GM19193 (cell line): Measurements from ENCODE around the gene FAM76B.

Experiments
- POLR2A ChIP-seq: IDR thresholded peaks from 4 replicates; pipeline ENCODE4 v1.6.1; 2011; ENCODE audit not compliant: insufficient read depth, insufficient read length; ENCODE audit errors: extremely low read depth

The FAM76B gene

DNA sequence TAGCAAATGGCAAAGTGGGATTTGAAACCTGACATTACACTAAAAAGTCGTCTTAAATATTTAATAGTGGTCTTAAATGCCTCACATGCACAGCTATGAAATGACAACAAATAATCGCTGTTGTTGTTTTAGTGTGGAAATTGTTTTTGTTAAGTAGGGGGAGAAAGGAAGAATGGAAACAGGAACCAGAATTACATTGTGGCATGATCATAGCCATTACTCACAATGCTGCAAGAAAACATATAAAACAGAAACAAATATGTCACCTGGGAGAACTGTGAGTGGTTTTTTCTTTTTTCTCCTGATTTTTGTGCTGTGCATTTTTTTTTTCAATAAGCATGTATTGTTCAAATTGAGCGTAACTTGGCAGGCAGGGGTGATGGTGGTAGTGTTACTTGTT, 22.9 kb downstream of the FAM76B start:
- TF ChIP-seq POLR2A: no peak

DNA sequence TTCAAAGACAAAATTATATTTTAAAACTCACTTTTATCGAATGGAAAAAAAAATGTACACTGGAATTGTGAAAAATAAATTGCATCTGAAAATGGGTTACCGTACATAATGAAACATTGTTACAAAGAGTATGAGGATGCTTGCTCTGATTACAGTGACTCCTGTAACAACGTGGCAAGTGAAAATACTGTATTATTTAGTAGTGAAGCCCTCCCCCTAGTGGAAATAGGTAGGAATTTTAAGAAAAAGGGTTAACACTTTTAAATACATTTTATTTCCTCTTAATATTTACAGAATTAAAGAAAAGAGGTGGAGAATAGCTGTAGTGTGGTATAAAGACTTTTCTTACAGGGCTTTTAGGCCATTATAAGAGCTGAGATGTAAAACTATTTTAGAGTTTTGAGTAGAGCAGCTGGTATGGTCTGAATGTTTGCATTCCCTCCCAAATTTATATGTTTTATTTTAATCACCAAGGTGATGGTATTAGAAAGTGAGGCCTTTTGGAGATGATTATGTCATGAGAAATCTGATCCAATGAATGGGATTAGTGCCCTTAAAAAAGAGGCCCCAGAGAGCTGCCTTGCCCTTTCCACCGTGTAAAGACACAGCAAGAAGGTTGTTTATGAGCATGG, 25.2 kb downstream of the FAM76B start:
- no peak for TF ChIP-seq POLR2A

DNA sequence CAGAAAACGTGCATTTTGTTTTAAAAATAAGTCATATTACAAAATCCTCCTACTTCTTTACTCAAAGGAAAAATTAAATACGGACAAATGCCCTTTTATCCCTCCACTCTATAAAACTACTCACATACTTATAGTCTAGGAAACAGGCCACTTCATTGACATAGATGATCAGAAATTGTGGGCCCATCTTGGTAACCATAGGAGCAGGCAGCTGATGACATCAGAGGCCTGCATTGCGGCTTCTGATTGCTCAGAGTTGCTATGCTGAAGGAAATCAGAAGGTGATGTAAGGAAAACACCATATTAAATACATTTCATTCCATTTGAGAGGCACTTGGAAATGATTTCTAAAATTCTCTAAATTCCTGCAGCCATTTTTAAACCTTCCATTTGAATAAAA, 27.0 kb downstream of the FAM76B start:
- TF ChIP-seq POLR2A: no peak

DNA sequence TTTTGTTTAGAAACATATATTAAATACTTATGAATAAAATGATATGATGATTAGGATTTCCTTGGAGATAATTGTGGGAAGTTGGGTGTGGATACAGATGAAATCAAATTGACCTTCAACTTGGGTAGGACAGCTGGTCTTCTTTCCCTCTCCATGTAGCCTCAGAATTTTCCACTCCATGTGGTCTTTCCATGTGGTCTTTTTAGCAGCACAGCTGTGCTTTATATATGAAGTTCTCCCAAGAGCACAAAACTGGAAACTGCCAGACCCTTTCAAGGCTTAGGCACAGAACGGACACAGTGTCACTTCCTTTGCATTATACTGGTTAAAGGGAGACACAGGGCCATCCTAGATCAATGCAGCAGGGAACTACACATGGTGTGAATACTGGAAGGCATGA, 28.6 kb downstream of the FAM76B start:
- TF ChIP-seq POLR2A: no peak

DNA sequence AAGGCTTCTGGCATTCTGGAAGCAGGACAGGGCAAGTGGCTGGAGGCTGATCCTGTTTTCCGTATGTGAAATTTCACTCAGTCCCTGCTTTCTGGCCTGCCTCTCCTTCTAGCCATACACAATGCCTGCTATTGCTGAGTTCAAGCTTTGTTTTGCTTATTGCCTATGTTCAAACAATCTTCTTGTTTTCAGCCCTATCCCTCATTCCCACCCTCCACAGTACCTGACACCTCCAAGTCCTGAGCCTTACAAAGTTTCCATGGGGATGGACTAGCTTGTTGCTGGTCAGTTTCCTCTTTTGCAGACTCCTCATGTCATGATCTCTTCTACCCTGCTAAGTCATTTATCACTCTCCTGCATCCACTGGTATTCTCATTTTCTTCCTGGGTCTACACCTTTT, 38.1 kb downstream of the FAM76B start:
- TF ChIP-seq POLR2A: no peak

DNA sequence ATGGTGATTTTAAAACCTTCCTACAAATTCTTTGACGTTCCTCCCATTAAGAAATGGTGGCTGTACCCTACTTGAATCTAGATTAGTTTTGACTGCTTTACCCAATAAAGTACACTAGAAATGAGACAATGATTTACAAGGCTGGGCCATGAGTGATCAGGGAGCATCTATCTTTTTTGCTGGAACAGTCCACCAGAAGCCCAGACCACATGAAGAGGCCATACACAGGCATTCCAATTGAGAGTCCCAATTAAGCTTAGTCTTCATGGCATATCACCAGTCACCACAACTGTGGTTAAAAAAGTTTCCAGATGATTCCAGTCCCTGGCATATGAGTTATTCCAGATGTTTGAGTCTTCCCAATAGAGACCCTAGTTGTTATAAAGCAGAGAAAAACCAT, 39.5 kb downstream of the FAM76B start:
- no peak for TF ChIP-seq POLR2A

DNA sequence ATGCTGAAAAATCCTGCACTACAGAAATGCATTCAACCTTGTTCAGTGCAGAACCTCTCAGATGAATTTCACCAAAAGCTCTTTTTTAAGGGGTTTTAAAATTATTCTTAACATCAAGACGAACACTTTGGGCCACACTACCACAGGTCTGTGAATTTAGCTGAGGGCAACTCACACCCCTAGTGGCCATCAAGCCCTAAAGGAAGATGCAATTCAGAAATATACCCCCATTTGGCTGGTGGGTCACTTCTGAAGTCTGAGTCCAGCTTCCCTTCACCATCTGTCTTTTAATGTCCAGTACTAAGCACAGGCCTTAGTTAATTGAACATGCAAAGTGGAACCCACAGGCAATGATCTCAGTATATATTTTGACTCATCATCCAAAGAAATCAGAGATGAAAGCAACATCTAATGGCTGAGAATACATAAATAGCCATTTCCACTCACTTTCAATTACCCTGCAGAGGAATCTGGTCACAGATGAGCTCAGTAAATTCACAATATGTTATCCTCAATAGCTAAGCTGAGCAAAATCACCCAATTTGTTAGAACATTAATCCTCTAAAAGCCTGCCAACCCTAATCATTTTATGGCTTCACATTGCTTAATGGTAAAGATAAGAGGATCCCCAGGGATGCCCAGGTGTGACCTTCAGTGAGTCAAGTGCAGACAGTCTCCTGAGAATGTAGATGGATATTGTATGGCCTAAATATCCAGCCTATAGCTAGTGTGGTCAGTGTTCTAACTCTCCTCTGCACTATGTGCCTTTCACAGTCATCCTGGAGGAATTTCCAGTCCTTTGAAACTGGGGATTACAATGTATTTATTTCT, 50.3 kb downstream of the FAM76B start:
- no peak for TF ChIP-seq POLR2A

DNA sequence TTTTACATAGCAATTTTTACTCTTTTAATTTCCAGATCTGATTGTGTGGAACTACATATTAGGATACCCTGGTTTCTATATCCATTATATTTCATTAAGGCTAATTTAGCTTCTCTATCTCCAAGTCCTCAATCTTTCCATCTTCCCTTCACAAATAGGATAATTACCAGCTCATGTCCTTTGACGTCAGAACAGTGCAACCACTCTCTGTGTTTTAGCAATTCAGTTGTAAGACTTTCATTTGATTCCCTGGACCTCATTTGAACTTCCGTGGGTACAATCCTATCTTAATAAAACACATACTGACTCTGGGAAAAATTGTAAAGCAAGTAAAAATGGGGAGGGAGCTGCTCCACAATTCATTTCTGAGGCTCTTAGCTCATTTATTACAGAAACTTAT, 52.8 kb downstream of the FAM76B start:
- no peak for TF ChIP-seq POLR2A

DNA sequence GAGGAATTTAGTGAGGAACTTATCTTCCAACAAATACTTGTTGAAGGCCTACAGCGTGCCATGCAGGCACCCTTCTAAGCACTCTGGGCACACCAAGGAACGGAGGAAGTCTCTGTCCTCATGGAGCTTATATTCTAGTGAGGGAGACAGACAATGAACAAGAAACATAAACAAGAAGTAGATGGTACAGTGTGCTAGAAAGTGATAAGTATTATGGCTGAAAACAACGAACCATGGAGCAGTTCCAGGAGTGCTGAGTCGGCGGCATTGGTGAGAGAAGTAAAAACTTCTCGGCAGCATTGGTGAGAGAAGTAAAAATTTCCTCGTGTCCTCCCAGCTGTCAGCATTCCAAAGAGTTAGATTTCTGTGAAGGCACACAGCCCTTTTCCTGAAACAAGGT, 53.2 kb downstream of the FAM76B start:
- no peak for TF ChIP-seq POLR2A

DNA sequence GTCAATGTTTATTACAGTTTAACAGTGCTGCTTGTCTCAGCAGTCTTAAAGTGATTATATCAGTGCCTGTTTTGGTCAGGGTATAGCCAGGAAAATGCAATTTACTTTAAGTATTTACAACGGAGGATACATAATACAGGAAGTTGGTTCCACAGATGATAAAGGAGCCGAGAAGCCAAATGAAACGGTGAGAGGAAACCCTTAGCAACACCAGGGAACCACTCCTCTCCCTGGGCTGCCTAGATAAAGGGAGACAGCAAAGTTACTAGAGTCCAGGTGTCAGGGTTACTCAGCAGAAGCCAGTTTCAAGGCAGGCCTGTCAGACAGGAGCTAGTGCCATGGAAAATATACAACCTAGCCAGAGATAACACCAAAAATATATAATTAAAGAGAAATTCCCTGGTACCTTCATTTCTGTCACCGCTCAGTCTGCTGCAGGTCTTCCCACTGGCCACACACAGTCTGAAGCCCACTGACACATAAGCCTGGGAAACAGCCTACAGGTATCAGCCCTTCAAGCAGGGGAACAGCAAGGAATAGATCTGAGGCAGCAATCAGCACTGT, 55.5 kb downstream of the FAM76B start:
- TF ChIP-seq POLR2A: no peak

DNA sequence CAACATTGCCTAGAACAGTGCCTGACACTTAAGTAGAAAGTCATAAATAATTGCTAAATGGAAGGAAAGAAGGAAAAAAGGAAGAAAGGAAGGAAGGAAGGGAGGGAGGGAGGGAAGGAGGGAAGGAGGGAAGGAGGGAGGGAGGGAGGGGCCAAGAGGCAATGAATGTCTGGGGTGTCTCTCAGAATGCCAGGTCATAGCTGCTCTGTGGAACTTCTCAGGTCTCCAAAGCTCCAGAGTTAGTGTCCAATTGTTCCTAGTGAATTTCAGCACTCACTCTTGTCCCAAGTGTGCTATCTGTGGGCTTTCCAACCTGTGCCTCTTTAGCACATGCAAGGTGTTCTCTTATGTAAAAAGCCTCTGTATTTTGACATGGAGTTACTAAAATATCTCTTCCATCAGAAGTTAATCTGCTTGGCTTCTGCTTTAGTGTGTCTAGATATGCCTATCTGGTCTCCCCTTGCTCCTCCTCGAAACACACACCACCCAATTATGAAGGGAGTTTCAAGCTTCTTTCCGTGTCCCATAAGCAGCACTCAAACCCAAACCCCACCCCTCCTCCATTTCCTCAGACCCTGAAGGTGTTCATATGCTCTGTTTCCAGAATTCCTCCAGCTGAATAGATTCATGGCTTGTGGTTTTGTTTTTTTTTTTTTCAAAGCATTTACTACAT, 56.5 kb downstream of the FAM76B start:
- no peak for TF ChIP-seq POLR2A

DNA sequence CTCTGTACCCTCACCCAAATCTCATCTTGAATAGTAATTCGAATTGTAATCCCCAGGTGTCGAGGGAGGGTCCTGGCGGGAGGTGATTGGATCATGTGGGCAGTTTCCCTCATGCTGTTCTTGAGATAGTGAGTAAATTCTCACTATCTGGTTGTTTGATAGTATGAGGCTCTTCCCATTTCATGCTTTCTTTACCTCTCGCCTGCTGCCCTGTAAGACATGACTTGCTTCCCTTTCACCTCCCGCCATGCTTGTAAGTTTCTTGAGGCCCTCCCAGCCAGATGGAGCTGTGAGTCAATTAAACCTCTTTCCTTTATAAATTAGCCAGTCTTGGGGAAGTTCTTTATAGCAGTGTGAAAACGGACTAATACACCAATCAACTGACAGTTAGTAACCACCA, 60.1 kb downstream of the FAM76B start:
- TF ChIP-seq POLR2A: no peak

DNA sequence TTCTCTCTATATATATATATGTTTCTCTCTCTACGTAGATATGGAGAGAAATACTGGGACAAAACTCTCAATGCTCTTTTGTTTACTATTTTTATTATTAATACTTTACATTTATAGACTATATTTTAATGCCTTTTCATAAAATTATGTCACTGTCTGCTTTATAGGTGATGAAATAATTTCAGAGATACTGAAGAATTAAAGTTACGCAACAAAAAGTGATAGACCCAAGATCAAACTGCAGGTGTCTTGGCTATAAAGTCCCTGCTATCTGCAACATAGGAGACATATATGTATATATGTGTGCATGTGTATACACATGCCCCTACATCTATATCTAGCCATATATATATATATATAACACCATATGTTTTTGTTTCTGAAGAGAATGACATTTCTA, 60.8 kb downstream of the FAM76B start:
- TF ChIP-seq POLR2A: no peak

DNA sequence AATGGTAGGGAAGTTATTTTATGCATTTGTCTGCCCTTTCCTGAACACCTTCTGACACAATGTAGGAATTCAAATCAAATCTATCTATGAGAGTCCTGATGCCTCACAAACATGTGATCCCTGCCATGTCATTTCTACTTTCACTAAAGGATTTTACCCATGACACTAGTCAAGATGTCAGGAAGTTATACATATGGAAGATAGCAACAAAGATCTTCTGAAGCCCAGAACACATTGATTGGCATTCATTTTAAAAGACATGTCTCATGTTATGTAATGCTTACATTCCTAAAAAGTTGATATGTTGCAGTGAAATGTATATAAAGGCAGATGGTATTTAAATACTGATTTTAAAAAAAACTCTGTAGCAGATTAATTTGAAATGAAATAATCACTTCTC, 61.5 kb downstream of the FAM76B start:
- no peak for TF ChIP-seq POLR2A

DNA sequence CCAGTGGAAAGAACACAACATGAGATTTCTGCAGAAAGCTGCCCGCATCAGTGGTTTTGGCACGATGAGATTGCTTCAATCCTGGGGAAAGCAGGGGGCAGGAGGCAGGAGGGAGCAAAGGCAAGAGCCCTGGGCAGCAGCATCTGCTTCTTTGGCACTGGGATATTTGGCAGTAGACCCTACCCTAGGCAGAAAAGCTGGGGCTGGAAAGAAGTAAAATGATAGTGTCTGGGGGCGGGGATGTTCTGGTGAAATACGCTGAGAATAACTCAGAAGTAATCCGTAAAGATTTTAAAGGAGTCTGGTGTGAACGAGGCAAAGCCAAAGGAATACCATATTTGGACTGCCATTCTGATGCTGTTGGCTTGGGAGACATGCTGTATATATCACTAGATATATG, 62.0 kb downstream of the FAM76B start:
- no peak for TF ChIP-seq POLR2A
